Astrocyte (in vitro differentiated cells and primary cell): ENCODE data around the gene CPN2. TPM values are rescaled to one million over a fixed set of nuclear protein-coding genes. Genes with fewer than 3 reads are reported as not detected.

Source experiments
- DNase-seq: peaks from one replicate; pipeline ENCODE4 v3.0.0-alpha.2; 2010; ENCODE audit warnings: low read depth
- FAIRE-seq: peaks from 2 replicates; lab custom pipeline; 2011; peaks lifted over from hg19 to GRCh38; lab: Jason Lieb, UNC
- H2AFZ ChIP-seq: 2 replicates; pipeline ENCODE4 v1.6.0; 2012; ENCODE audit warnings: low read depth, low read length, inconsistent platforms
- H3K27ac ChIP-seq: 2 replicates; pipeline ENCODE4 v1.5.1; 2011; ENCODE audit warnings: low read depth, low read length, inconsistent platforms
- H3K27me3 ChIP-seq: 2 replicates; pipeline ENCODE4 v1.6.0; 2011; ENCODE audit warnings: low read length, inconsistent platforms; ENCODE audit not compliant: insufficient read depth
- H3K36me3 ChIP-seq: 2 replicates; pipeline ENCODE4 v1.5.1; 2011; ENCODE audit warnings: low read length, inconsistent platforms; ENCODE audit not compliant: insufficient read depth
- H3K4me1 ChIP-seq: 2 replicates; pipeline ENCODE4 v1.5.1; 2011; ENCODE audit warnings: low read length, inconsistent platforms; ENCODE audit not compliant: insufficient read depth
- H3K4me2 ChIP-seq: 2 replicates; pipeline ENCODE4 v1.6.0; 2012; ENCODE audit warnings: low read length, inconsistent platforms
- H3K4me3 ChIP-seq: 2 replicates; pipeline ENCODE4 v1.5.1; 2011; ENCODE audit warnings: low read depth, mild to moderate bottlenecking, low read length, inconsistent platforms; ENCODE audit not compliant: insufficient read depth
- H3K79me2 ChIP-seq: 2 replicates; pipeline ENCODE4 v1.6.0; 2012; ENCODE audit warnings: mild to moderate bottlenecking, low read length, inconsistent platforms; ENCODE audit not compliant: insufficient read depth
- H3K9ac ChIP-seq: 2 replicates; pipeline ENCODE4 v1.6.0; 2012; ENCODE audit warnings: mild to moderate bottlenecking, low read length, inconsistent platforms
- H3K9me3 ChIP-seq: 2 replicates; pipeline ENCODE4 v1.5.1; 2012; ENCODE audit warnings: low read depth, mild to moderate bottlenecking, low read length, inconsistent platforms; ENCODE audit not compliant: insufficient read depth
- H4K20me1 ChIP-seq: 2 replicates; pipeline ENCODE4 v1.6.0; 2012; ENCODE audit warnings: low read length, inconsistent platforms; ENCODE audit not compliant: insufficient read depth
- H3K27ac Mint-ChIP-seq: one replicate; pipeline ENCODE4 v1.8.0; 2021; ENCODE audit warnings: mild to moderate bottlenecking, mixed read lengths; ENCODE audit not compliant: unreplicated experiment
- H3K27me3 Mint-ChIP-seq: one replicate; pipeline ENCODE4 v1.8.0; 2021; ENCODE audit warnings: low read depth, mixed read lengths; ENCODE audit not compliant: unreplicated experiment
- H3K36me3 Mint-ChIP-seq: one replicate; pipeline ENCODE4 v1.8.0; 2021; ENCODE audit warnings: low read depth, mixed read lengths; ENCODE audit not compliant: unreplicated experiment
- H3K4me1 Mint-ChIP-seq: one replicate; pipeline ENCODE4 v1.8.0; 2021; ENCODE audit warnings: low read depth, mixed read lengths; ENCODE audit not compliant: unreplicated experiment
- H3K4me3 Mint-ChIP-seq: one replicate; pipeline ENCODE4 v1.8.0; 2021; ENCODE audit warnings: mild to moderate bottlenecking, moderate library complexity, mixed read lengths; ENCODE audit not compliant: unreplicated experiment
- H3K9me3 Mint-ChIP-seq: one replicate; pipeline ENCODE4 v1.8.0; 2021; ENCODE audit warnings: mild to moderate bottlenecking, mixed read lengths; ENCODE audit not compliant: unreplicated experiment
- CTCF ChIP-seq: IDR thresholded peaks from 2 replicates; pipeline ENCODE4 v1.5.1; 2011; ENCODE audit warnings: low read depth, mild to moderate bottlenecking, inconsistent platforms, low read length, moderate library complexity; ENCODE audit not compliant: insufficient read depth
- EZH2 ChIP-seq: IDR thresholded peaks from 2 replicates; pipeline ENCODE4 v1.6.1; 2012; ENCODE audit warnings: mild to moderate bottlenecking, low read length, inconsistent platforms; ENCODE audit not compliant: insufficient read depth
- total RNA-seq: library from RNA; stranded (reverse); gene quantifications from 2 replicates; pipeline ENCODE4 v1.2.1, GENCODE V29; 2021

CPN2 gene
- total RNA-seq, 1 donor from 2014 or later = not detected

GRCh38 chr3:194312743-194313281 lies 38.3 kb downstream of the CPN2 start:
- Histone ChIP-seq H3K27ac (no peak overlapping the region), H3K4me1 (peaks cover 14% of the 10 kb centered on the region), H3K79me2 (no peaks in the 10 kb centered on the region), H3K4me3 (no peak overlapping the region), H3K9ac (no peak overlapping the region), H3K9me3 (no peaks in the 10 kb centered on the region), H4K20me1 (no peaks in the 10 kb centered on the region), H3K27me3 (peaks cover 62% of the 10 kb centered on the region), H2AFZ (no peak overlapping the region), H3K4me2 (peak overlapping the region; percentile 10), H3K36me3 (no peaks in the 10 kb centered on the region)
- peaks cover 4% of the 10 kb centered on the region for H3K9me3 Mint-ChIP-seq
- peaks cover 2% of the 10 kb centered on the region for H3K36me3 Mint-ChIP-seq
- DNase-seq (peak; percentile 85), FAIRE-seq (no peak)
- H3K4me1 Mint-ChIP-seq = peaks cover 23% of the 10 kb centered on the region
- H3K27ac Mint-ChIP-seq = no peak overlapping the region
- H3K27me3 Mint-ChIP-seq = peaks cover 85% of the 10 kb centered on the region
- H3K4me3 Mint-ChIP-seq = no peak overlapping the region
- TF ChIP-seq CTCF (no peak), EZH2 (peak; percentile 22)

GRCh38 chr3:194312186-194312742 lies 38.9 kb downstream of the CPN2 start:
- Histone ChIP-seq H3K4me1 (peaks cover 14% of the 10 kb centered on the region), H3K27me3 (peaks cover 62% of the 10 kb centered on the region), H3K9ac (no peak overlapping the region), H2AFZ (no peak overlapping the region), H3K79me2 (no peaks in the 10 kb centered on the region), H3K4me3 (no peak overlapping the region), H3K27ac (no peak overlapping the region), H3K4me2 (peak overlapping the region; percentile 10), H4K20me1 (no peaks in the 10 kb centered on the region), H3K9me3 (no peaks in the 10 kb centered on the region), H3K36me3 (no peaks in the 10 kb centered on the region)
- H3K27ac Mint-ChIP-seq = no peak overlapping the region
- no peak for FAIRE-seq
- TF ChIP-seq EZH2 = no peak
- TF ChIP-seq CTCF = no peak
- H3K27me3 Mint-ChIP-seq = peaks cover 85% of the 10 kb centered on the region
- peaks cover 23% of the 10 kb centered on the region for H3K4me1 Mint-ChIP-seq
- DNase-seq = no peak
- H3K36me3 Mint-ChIP-seq = no peaks in the 10 kb centered on the region
- no peak overlapping the region for H3K4me3 Mint-ChIP-seq
- H3K9me3 Mint-ChIP-seq = peaks cover under 1% of the 10 kb centered on the region

GRCh38 chr3:194311000-194311399 lies 40.1 kb downstream of the CPN2 start:
- FAIRE-seq = no peak
- H4K20me1 ChIP-seq = no peaks in the 10 kb centered on the region
- no peak overlapping the region for H3K27ac ChIP-seq
- H3K27ac Mint-ChIP-seq = no peak overlapping the region
- no peaks in the 10 kb centered on the region for H3K9me3 ChIP-seq
- peaks cover 58% of the 10 kb centered on the region for H3K27me3 ChIP-seq
- no peak overlapping the region for H3K4me3 ChIP-seq
- H3K4me2 ChIP-seq = no peak overlapping the region
- H3K79me2 ChIP-seq = no peaks in the 10 kb centered on the region
- peaks cover 86% of the 10 kb centered on the region for H3K27me3 Mint-ChIP-seq
- H3K9me3 Mint-ChIP-seq = no peaks in the 10 kb centered on the region
- H3K4me1 ChIP-seq = peaks cover 11% of the 10 kb centered on the region
- DNase-seq = no peak
- no peak overlapping the region for H3K9ac ChIP-seq
- no peak overlapping the region for H2AFZ ChIP-seq
- TF ChIP-seq EZH2 = no peak
- H3K36me3 ChIP-seq = no peaks in the 10 kb centered on the region
- H3K4me1 Mint-ChIP-seq = peaks cover 23% of the 10 kb centered on the region
- no peaks in the 10 kb centered on the region for H3K36me3 Mint-ChIP-seq
- no peak overlapping the region for H3K4me3 Mint-ChIP-seq
